Measurements from ENCODE around the gene ATP13A1. TPM values are rescaled to one million over a fixed set of nuclear protein-coding genes. Genes with fewer than 3 reads are reported as not detected.

Gene ATP13A1
- total RNA-seq, 1 experiment from 2014 or later, result 73.7 TPM

DNA sequence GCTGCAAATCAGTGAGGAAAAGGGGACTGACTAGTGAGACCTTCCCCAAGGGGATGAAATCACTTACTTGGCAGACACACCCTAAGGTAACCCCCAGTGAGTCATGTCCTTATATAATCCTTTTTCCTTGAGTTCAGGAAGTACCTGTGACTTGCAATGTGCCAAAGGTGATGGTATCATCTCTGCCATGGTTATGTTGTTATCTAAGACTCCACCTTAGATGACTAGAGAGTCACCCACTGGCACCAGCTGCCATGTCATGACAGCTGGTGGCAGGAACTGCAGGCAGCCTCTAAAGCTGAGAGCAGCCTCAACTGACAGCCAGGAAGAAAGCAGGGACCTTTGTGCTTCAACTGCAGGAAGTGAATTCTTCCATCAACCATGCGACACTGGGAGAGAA, 57.5 kb downstream of the ATP13A1 start:
- H3K9me2 ChIP-seq (ENCODE audit: insufficient read depth), result no peaks in the 10 kb centered on the region
- ChIA-PET POLR2A (no interaction called here), RAD21 (ENCODE audit: low non-redundant PET in 1 of 2, low total read pairs in 2 of 2, uncharacterized antibody in 2 of 2, unreplicated experiment in 2 of 2) (no interaction called here), CTCF (no interaction called here)
- ATAC-seq, result peak; percentile 80
- intact Hi-C loops (cut with micrococcal nuclease), result no loop called here
- no peaks in the 10 kb centered on the region for H4K20me1 ChIP-seq (ENCODE audit: insufficient read depth)
- peaks cover 26 to 47% of the 10 kb centered on the region in 2 experiments for H3K4me1 ChIP-seq (ENCODE audit: control insufficient read depth in 1 of 2, insufficient read depth in 2 of 2, low read length in 2 of 2)
- H3K4me2 ChIP-seq (ENCODE audit: low read length), result peak overlapping the region; percentile 59
- peak; percentile 82 for DNase-seq (ENCODE audit: low read depth, low spot score)
- H3K27ac ChIP-seq (ENCODE audit: low read depth, low read length), result peak overlapping the region; percentile 35
- H3K9ac ChIP-seq (ENCODE audit: low read length), result peak overlapping the region; percentile 22; the same call in 1 of the 2 replicates
- H3K9me3 ChIP-seq (ENCODE audit: control insufficient read depth in 1 of 2, insufficient read depth in 1 of 2, low read depth in 1 of 2, low read length in 2 of 2), result no peaks in the 10 kb centered on the region
- no peak overlapping the region for H3K4me3 ChIP-seq (replicated peaks in 1 of 2; ENCODE audit: low read depth in 1 of 2, low read length in 2 of 2)
- H2AFZ ChIP-seq (ENCODE audit: low read depth, low read length, poor library complexity, severe bottlenecking), result no peak overlapping the region
- peaks cover 8% of the 10 kb centered on the region for H3K79me2 ChIP-seq (ENCODE audit: insufficient read depth, low read length)
- no TSS peak for BruUV-seq (replicated peaks)
- H3K36me3 ChIP-seq (ENCODE audit: control insufficient read depth in 1 of 2, insufficient read depth in 2 of 2, low read length in 2 of 2), result no peaks in the 10 kb centered on the region; a peak in 1 of 4 replicates
- H3K27me3 ChIP-seq (ENCODE audit: insufficient read depth, low read length), result no peaks in the 10 kb centered on the region
- peak; percentile 90 for TF ChIP-seq SIN3A (IDR thresholded peaks at IDR 0.05; ENCODE audit: low read depth)
- peak; percentile 82 for TF ChIP-seq CEBPB (IDR thresholded peaks at IDR 0.05; ENCODE audit: low read depth)
- no peak for TF ChIP-seq TCF7L2 (IDR thresholded peaks at IDR 0.05; ENCODE audit: borderline replicate concordance, extremely low read depth, insufficient read depth, insufficient read length)
- no peak for TF ChIP-seq EZH2 (IDR thresholded peaks at IDR 0.05)
- no peak for TF ChIP-seq ZBTB33 (IDR thresholded peaks at IDR 0.05; ENCODE audit: extremely low read depth, insufficient replicate concordance, low read length)
- TF ChIP-seq SP1 (IDR thresholded peaks at IDR 0.05; ENCODE audit: low read depth), result peak; percentile 85
- TF ChIP-seq ATF3 (IDR thresholded peaks at IDR 0.05), result 0 out of 2 replicates have a peak, but pooled peaks have one; percentile 45
- peak; percentile 85 for TF ChIP-seq JUND (IDR thresholded peaks at IDR 0.05)
- peak; percentile 20; the same call in 1 of the 2 replicates for TF ChIP-seq RAD21 (IDR thresholded peaks at IDR 0.05; ENCODE audit: low read depth)
- peak; percentile 42 for TF ChIP-seq YY1 (IDR thresholded peaks at IDR 0.05; ENCODE audit: extremely low read depth, insufficient replicate concordance, low read depth, low read length)
- no peak for TF ChIP-seq EGR1 (IDR thresholded peaks at IDR 0.05; ENCODE audit: low read depth)
- no peak; the same call in 1 of the 2 replicates for TF ChIP-seq ELF1 (IDR thresholded peaks at IDR 0.05; ENCODE audit: borderline replicate concordance, low read depth)
- TF ChIP-seq FOSL1 (IDR thresholded peaks at IDR 0.05; ENCODE audit: low read depth), result peak; percentile 76
- peak; percentile 57; the same call in 1 of the 2 replicates for TF ChIP-seq POLR2AphosphoS5 (IDR thresholded peaks at IDR 0.05; ENCODE audit: low read depth, low read length)
- TF ChIP-seq CTCF (IDR thresholded peaks at IDR 0.05 in 2 of 3, conservative IDR thresholded peaks at IDR 0.05 in 1 of 3; ENCODE audit: borderline replicate concordance in 1 of 3, insufficient read depth in 1 of 3, low read depth in 2 of 3, low read length in 2 of 3), result no peak
- no peak for TF ChIP-seq ZNF274 (IDR thresholded peaks at IDR 0.05; ENCODE audit: low read depth, low read length)
- TF ChIP-seq EZH2phosphoT487 (IDR thresholded peaks at IDR 0.05; ENCODE audit: borderline replicate concordance), result no peak
- TF ChIP-seq, protein P1, sequence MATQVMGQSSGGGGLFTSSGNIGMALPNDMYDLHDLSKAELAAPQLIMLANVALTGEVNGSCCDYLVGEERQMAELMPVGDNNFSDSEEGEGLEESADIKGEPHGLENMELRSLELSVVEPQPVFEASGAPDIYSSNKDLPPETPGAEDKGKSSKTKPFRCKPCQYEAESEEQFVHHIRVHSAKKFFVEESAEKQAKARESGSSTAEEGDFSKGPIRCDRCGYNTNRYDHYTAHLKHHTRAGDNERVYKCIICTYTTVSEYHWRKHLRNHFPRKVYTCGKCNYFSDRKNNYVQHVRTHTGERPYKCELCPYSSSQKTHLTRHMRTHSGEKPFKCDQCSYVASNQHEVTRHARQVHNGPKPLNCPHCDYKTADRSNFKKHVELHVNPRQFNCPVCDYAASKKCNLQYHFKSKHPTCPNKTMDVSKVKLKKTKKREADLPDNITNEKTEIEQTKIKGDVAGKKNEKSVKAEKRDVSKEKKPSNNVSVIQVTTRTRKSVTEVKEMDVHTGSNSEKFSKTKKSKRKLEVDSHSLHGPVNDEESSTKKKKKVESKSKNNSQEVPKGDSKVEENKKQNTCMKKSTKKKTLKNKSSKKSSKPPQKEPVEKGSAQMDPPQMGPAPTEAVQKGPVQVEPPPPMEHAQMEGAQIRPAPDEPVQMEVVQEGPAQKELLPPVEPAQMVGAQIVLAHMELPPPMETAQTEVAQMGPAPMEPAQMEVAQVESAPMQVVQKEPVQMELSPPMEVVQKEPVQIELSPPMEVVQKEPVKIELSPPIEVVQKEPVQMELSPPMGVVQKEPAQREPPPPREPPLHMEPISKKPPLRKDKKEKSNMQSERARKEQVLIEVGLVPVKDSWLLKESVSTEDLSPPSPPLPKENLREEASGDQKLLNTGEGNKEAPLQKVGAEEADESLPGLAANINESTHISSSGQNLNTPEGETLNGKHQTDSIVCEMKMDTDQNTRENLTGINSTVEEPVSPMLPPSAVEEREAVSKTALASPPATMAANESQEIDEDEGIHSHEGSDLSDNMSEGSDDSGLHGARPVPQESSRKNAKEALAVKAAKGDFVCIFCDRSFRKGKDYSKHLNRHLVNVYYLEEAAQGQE (IDR thresholded peaks at IDR 0.05; ENCODE audit: low read depth), result no peak
- TF ChIP-seq MAX (IDR thresholded peaks at IDR 0.05), result peak; percentile 78
- no peak for TF ChIP-seq SRF (IDR thresholded peaks at IDR 0.05; ENCODE audit: low read depth)
- no peak for TF ChIP-seq ZFX (IDR thresholded peaks at IDR 0.05)
- no peak for TF ChIP-seq POLR2A (IDR thresholded peaks at IDR 0.05; ENCODE audit: borderline replicate concordance, extremely low read depth, insufficient read depth, insufficient read length)

All from HCT116 (cell line).